ENCODE data around the gene CFAP206. TPM values are rescaled to one million over a fixed set of nuclear protein-coding genes. Genes with fewer than 3 reads are reported as not detected.

Gene CFAP206
- total RNA-seq, 2 donors from 2014 or later: 8.7 to 10.5 TPM

GRCh38 chr6:87498048-87498447 lies 90.3 kb downstream of the CFAP206 start:
- TF ChIP-seq CTCF (IDR thresholded peaks at IDR 0.05) (no peak), POLR2AphosphoS5 (IDR thresholded peaks at IDR 0.05) (no peak)
- Histone ChIP-seq H3K4me3 (no peak overlapping the region), H3K27me3 (replicated peaks; ENCODE audit: insufficient read depth) (no peaks in the 10 kb centered on the region), H3K36me3 (peaks cover 2 to 5% of the 10 kb centered on the region in 2 donors), H3K27ac (no peak overlapping the region), H3K9me3 (no peaks in the 10 kb centered on the region), H3K4me1 (replicated peaks) (no peaks in the 10 kb centered on the region)
- no peak for DNase-seq (ENCODE audit: low spot score)
- intact Hi-C loops (cut with DNase I): no loop called here

- Histone ChIP-seq H3K4me1 (replicated peaks) (no peaks in the 10 kb centered on the region), H3K36me3 (peaks cover 2 to 5% of the 10 kb centered on the region in 2 donors), H3K27ac (no peak overlapping the region), H3K4me3 (no peak overlapping the region), H3K9me3 (no peaks in the 10 kb centered on the region), H3K27me3 (replicated peaks; ENCODE audit: insufficient read depth) (no peaks in the 10 kb centered on the region)
- intact Hi-C loops (cut with DNase I): no loop called here
- DNase-seq (ENCODE audit: low spot score): no peak
- no peak for TF ChIP-seq POLR2A (IDR thresholded peaks at IDR 0.05)
- TF ChIP-seq POLR2AphosphoS5 (IDR thresholded peaks at IDR 0.05): no peak
- no peak for TF ChIP-seq CTCF (IDR thresholded peaks at IDR 0.05)
- WGBS: 86% methylated on average over 6 of the region's 6 CpGs
Observed at GRCh38 chr6:87501809-87502572, 94.2 kb downstream of the CFAP206 start.

GRCh38 chr6:87504441-87504840 lies 96.7 kb downstream of the CFAP206 start:
- TF ChIP-seq POLR2AphosphoS5 (IDR thresholded peaks at IDR 0.05) (no peak), POLR2A (IDR thresholded peaks at IDR 0.05) (no peak), CTCF (IDR thresholded peaks at IDR 0.05) (no peak)
- Histone ChIP-seq H3K4me3 (no peak overlapping the region), H3K4me1 (replicated peaks) (no peaks in the 10 kb centered on the region), H3K27ac (no peak overlapping the region), H3K9me3 (no peaks in the 10 kb centered on the region), H3K36me3 (peaks cover 0 to 5% of the 10 kb centered on the region in 2 donors), H3K27me3 (replicated peaks; ENCODE audit: insufficient read depth) (no peaks in the 10 kb centered on the region)
- WGBS: 65% methylated on average over 1 of the region's 1 CpG
- intact Hi-C loops (cut with DNase I): no loop called here
- DNase-seq (ENCODE audit: low spot score): no peak

Small RNA genes within 50 kb of the gene (small RNA-seq; reads per million reads assigned to genes)
- 0 reads per million in 2 donors for gene AL049697.2
- gene RNU6-444P: 0 reads per million in 2 donors

Other genes starting within 250 kb of the CFAP206 start
- 10 to 100 TPM in 1 of 2 donors, 1 to 10 TPM in 1; 6.1 to 12.9 TPM for gene SMIM8, start 85.4 kb upstream of the CFAP206 start, total RNA-seq
- gene GJB7, start 78.7 kb upstream of the CFAP206 start, total RNA-seq: not detected
- 1 to 10 TPM; 4.7 to 7.4 TPM for gene C6orf163, start 63.2 kb upstream of the CFAP206 start, total RNA-seq
- 10 to 100 TPM; 21.4 to 57.1 TPM for gene SLC35A1, start 65.0 kb downstream of the CFAP206 start, total RNA-seq
- gene RARS2, start 182.0 kb downstream of the CFAP206 start, total RNA-seq: 10 to 100 TPM; 27.4 to 29.5 TPM
- 10 to 100 TPM; 18.5 to 30.9 TPM for gene ORC3, start 182.2 kb downstream of the CFAP206 start, total RNA-seq